T-helper 1 cell (primary cell): ENCODE results near the gene FGF10.

Experiments used
- DNase-seq, 5 donors: peaks; one replicate each; pipeline ENCODE4 v3.0.0-alpha.2; 2012 to 2020

Gene FGF10

DNA sequence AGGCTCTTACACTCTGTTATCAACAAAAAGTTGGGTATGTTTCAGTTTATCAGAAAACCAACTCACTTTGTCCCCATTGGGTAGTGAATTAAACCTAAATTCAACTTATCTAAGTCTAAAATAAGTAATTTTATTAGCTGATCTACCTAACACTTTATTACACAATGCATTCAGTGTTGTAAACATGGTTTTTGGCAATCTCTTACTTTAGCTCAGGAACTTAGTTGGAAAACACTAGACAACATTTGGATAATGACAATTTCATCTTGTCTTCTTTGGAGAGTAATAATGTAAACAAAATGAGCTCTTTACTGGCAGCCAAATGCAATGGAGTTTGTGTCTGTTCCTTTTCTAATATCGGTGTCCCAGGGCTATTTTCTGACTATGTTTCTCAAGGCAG is 33.0 kb downstream of the FGF10 start:
- DNase-seq = no peak

DNA sequence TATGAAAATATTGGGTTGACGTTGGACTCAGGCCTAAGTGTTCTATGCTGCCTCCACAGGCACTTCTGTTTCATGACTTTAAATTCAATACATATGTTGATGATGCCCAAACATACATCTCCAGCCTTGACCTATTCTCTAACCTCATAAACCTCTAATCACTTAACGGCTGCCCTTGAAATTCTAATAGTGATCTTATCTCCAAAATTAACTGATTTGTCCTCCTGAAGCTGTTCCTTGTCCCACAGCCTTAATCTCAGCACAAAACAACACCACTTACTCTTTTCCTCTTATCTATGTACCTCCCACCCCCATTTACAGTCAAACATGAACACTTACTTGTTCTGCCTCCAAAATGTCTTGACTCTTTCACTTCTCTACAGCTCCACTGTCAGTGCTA is 43.3 kb downstream of the FGF10 start:
- no peak for DNase-seq

DNA sequence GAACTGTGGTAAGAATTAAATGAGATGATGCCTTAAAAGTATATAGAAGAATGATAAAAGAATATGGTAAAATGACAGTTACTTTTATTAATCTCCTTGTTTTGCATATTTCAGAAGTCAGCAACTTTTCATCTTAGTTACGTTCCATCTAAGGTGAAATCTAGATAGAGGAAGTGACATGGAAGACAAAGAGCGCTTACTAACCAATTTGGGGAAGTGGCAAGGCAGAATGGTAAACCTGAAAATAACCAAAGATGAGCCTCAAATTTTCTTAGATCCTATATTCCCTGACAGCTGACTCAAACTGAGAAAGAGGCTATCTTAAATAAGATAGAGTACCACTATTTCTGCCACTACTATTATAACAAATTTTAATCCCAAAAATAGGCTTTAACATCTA is 52.5 kb downstream of the FGF10 start:
- DNase-seq = no peak

DNA sequence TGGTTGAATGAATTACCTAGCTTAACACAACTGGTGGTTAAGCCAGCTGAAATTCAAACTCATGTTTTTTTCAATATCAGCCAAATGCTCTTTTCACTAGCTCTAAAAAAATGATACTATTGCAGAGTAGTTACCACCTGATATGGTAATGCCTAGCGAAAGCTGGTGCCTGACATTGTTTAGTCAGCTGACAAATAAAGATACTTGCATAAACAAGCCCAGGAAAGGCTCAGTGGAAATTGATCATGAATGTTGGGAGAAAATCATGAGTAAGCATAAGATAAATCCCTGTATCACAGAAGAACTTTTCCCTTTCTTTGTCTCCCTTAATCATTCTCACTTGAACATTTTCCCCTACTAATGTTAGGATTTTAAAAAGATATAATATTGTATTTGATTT is 54.6 kb downstream of the FGF10 start:
- DNase-seq = no peak

DNA sequence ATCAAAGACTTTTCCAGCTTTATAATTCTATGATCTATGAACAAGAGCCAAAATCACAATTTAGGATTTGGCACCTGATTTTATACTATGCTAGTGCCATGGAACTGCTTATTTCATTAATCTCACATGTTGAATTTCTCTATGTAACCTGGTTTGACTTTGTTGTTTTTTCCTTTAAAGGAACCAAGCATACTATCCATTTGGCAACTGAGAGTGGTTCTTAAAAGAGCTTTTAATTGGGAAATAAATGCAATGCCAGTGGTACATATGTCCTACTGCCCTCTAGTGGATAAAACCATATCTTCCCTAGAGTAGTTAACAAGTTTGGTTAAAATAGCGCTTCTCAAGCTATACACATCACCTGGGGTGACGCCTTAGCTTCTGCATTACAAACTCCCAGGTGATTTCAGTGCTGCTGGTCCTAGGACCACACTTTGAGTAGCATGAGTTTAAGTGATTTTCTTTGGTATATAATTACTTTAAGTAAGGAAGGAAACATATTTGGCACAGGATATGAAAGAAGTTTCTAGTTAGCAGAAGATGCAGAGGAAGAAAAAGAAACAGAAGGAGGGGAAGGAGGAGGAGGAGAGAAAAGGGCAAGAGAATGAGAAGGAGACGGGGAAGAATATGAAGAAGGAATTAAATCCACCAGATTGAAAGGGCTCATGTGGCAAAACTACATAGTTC is 56.8 kb downstream of the FGF10 start:
- peak in 1 of 5 donors; percentile 4 for DNase-seq

DNA sequence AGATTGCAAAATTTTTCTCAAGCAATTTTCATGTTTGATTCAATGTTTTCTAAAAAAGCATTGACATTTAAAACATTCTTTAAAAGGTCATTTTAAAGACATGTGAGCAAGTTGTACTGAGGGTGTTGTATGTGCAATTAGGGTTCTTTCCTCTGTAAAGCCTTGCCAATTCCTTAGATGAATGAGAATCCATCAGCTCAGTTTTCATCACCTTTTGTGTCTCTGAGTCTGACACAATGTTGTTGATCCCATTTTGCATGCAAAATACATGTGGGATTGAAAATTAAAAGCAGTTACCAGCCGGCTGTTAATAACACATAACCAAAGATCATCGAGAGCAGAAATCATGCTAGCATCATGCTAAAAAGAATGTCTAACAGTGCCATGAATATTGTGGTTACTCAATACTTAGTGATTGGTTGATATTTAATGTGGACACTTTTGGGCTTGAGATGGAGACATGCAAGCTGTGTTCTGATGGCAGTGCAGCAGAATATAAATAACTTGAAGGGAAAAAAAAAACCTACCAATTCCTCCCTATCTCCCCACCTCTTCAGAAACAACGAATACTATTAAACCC is 57.7 kb downstream of the FGF10 start:
- no peak for DNase-seq

DNA sequence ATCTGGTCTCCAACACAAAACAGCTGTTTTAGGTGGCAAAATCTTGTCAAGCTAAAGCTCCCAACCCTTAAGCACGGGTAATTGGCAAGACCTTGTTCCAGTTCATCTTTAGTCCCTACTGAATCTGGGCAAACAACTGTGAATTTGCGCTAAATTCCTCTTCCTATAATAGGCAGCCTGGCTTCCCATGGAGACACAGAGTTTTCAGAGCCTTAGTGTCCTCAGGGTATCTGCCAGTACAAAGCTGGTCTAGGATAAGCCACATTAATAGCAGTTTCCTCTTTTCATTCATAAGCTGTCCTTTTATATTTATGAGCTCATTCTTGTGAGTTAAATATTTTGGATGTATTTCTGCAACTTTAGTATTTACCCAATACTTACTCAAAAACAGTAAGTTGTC is 59.5 kb downstream of the FGF10 start:
- DNase-seq = no peak

DNA sequence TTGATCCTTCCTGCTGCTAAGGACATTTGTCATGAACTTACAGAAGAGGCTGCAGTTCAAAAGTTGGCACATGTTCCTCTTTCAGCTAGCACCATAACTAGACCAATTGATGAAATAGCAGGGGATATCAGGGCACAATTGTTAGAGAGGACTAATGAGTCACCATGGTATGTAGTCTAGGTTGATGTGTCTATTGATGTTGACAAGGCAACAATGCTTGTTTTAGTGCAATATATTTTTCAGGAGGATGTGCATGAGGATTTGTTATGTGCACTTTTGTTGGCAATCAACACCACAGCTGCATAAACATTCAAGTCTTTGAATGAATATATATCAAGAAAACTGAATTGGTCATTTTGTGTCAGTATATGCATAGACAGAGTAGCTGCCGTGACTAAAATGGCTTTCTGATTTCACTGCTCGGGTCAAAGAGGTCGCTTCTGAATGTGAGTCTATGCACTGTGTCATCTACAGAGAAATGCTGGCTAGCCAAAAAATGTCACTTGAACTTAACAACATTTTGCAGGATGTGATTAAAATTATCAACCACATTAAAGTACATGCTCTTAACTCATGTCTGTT is 68.0 kb downstream of the FGF10 start:
- no peak for DNase-seq

DNA sequence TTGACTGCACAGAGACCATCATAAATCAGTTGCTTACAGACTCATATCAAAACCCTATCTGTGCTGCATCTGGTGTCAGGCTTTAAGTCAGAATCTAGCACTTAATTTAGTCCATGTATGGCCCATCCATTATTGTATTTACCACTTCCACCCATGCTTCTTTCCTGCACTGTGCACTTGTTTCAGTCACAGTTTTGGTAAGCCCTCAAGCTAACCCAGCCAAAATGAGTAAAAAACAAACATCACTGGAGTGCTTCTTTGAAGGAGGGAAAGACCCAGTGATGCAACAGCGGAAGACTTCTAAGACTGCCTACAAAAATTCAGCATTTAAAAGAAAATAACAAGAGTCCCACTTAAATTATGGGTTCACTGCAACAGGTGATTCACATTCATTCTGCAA is 69.0 kb downstream of the FGF10 start:
- DNase-seq = no peak

DNA sequence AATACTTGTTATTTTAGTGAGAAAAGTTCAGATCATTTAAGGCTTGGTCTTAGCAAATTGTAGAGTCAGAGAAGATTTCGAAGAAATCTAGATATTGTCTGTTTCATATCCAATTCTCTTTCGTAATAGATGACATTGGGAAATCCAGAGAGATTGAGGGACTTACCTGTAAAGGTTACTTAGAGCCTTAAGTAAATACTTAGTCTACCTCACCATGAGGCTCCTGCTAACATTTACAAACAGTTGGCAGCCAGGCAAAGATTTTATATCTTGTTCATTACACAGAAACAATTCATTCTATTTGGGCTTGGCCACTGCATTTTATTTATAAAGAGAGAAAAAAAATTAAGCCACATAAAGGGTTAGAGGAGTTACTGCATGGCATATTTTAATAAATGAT is 70.3 kb downstream of the FGF10 start:
- no peak for DNase-seq

DNA sequence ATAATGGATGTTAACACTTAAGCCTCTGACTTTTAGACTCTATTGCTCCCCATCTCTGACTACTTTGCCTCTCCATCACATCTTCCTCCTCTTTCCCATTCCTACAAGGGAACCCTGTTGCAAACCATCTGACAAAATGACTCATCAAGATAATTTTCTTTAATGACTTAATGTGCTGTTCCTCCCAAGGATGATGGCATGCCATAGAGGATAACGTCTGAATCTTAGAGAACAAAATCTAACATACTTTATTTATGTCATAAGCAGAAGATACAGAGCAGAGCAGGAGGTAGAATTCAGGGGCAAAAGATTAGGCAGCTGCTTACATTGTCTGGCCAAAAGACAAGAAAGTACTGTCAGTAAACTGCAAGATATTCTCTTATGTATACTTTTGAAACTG is 76.8 kb downstream of the FGF10 start:
- no peak for DNase-seq

DNA sequence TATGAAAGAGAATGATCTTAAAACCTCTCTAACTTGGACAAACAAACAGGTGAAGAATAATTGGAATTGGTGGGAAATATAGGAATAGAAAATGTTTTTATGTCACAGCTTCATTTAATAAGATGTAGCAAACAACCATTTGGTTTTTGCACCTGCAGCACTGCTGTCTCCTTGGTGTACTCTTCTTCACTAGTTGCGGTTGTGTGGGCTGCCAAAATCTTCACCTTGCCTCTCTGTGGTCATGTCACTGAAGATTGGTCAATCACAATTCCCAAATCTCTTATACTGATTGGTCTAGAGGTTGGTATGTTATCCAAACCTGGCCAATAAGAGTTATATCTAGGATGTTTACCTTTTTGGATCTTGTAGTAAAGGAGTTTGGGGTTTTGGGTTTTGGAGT is 88.7 kb downstream of the FGF10 start:
- no peak for DNase-seq

DNA sequence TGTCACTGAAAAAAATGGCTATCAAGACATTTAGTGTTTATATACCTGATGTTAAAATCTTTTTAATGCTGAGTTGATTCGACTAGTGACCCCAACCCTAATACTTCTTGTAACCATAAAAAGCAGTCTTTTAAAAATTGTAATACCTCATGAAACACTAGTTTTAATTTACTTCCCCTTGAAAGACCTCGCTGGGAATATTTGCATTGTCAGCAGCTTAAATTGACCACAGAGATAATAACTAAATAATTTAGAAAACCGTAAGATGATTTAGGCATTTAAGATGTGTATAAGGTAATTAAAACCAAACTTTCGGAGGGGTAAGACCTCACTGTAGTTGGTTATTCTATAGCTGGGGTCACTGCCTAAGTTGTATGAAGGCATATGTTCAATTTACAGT is 89.8 kb downstream of the FGF10 start:
- no peak for DNase-seq

DNA sequence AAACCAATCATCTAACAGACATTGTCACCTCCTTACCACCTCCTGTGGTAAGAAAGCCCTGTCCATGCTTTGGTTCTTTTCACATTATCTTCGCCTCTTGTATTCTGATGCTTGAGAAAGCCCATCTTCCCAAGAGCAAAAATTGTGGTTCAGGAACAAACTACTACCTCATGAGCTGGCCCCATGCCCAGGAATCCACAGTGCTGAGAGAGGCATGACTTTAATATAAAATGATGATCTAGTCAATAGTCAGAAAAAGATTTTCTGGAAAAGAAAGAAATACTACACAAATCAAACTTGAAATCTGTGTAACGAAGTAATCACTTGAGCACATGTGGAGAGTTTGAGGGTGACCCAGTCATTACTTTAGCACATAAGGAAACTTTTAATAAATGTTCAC is 94.7 kb downstream of the FGF10 start:
- no peak for DNase-seq

DNA sequence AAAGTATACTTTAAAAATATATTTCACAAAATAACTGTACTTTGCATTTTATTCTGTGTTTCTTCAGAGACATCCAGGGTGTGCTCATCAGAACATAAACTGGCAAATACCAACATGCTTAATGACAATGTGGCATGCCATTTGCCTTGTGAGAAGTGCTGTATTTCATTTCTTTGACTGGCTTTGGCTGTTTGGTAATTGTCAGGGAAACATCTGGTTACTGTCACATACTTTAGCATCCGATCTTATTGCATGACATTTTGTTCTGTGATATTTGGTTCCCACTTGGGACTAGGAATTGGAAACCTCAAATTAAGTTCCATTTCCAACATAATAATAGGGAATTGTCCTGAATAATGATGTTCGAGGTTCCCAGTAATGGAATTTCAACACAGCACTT is 96.5 kb downstream of the FGF10 start:
- DNase-seq = no peak

DNA sequence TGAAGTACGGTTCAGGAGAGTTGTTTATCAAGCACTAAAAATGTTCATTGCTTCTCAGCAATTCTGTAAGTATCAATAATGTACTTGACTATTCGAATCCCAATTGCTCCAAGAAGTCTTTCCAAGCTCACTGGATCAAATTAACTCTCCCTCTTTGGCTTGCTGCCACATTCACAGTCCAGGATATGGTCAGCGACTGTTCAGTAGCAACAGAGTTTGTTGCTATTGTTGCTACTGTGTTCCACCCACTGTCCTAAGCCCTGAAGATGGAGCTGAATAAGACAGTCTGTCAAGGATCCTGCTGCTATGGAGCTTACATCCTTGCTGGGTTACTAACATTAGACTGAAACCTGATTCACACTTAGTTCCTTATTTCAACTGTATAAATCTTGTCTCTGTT is 110.8 kb downstream of the FGF10 start:
- no peak for DNase-seq

DNA sequence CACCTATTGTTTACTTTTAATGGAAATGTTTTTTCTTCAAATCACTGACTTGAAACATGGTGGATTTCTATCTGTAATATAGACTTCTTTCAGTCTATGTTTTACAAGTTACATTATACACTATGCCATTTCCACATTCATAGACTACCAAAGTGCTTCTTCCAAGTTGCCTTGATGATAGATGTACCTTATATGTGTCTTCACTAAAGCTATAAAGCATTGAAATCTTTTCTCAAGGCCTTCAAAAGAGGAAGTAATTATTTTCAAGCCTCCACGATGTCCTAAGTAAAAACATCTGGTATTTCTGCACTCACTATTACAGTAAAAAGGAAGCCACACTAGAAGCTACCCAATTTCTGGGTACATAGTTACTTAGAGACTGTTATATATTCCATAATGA is 113.3 kb downstream of the FGF10 start:
- no peak for DNase-seq

DNA sequence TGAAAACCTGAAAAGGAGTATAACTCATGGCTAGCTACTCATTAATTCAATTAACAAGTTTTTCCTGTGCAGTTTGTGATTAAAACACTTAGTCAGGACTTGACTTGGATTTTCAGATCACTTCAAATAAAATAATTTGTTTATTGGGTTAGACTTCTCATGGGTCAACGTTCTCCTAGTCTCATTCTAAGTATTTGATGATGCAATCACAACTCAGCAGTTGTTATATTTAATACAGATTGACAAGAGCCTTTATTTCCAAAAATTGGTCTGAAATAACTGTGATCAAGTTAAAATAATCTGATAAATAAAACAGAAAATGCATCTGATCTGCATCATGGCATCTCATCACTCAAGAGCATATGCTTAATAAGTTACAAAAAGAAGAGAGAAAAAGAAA is 113.9 kb downstream of the FGF10 start:
- no peak for DNase-seq

DNA sequence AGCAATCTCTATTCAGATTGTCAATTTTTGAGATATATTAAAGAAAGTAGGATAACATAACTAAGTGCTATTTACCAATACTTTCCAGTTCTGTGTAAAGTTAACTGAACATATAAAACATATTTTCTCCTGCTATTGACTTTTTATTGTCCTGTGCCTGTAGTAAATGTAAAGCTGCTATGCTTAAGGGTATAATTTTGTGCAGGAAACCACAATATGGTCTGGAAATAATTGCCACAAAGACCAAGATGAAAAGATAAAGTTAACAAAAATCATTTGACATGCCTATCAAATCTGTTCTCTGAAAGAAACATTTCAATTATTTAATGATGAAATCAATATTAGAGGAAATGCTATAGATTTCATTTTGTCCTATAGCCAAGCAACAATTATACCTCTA is 121.3 kb downstream of the FGF10 start:
- DNase-seq = no peak

DNA sequence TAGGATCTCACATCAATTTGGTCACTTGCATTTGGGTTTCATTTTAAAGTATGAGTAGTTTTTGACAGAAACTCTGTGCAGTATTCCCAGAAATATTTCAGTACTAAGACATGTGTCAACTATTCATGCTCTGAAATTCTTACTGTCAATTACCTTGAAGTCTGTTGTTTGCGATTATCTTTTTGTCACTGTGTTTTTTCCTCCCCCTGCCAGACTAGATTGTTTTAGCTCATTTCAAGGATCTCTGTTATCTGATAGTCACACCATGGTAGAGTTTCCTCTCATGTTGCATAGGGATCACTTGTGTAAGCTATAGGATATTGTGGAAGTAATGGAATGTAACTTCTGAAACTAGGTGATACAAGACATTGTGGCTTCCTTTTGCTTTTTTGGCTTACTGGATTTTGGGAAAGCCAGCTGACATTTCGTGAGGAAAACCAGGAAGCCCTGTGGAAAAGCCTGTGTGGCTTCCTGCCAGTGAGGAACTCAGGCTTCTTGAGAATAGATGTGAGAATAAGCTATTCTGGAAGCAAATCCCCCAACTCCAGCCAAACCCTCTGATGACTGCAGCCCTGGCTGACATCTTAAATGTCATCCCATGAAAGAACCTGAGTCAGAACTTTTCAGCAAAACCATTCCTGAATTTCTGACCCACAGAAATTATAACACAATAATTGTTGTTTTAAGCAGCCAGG is 122.2 kb downstream of the FGF10 start:
- no peak for DNase-seq

DNA sequence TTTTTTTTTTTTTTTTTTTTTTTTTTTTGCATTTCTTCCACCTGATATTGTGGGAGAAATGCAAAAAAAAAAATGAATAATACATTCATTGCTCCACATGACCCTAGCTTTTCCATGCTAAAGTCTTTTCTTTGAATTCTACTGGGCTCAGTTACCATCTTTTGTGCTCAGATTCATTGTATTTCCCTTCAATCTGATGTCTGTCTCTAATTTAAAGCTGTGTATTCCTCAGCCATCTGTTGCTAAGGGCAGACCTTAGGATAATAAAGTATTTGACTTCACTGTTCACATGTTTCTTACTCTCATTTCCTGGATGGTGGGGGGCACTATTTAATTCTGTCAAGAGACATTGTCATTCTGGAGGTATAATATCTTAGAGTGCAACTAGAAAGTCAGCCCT is 123.5 kb downstream of the FGF10 start:
- DNase-seq = no peak

DNA sequence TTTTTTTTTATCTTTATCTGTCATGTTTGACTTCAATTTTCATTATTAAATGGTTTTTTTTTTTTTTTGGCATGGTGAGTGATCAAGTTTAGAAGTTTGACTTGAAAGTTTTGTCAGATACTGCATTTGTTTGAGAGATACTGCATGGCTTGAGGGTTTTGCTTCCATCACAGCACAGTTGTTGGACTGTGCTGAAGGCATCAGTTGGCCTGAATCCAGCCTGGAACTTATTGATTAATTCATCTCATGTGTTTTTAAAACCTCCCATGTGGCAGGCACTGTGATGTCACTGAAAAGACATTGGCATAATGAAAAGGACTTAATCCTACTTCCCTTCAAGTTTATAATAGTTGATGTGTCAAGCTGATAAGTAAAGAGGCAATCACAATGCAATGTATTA is 128.4 kb downstream of the FGF10 start:
- DNase-seq = no peak

DNA sequence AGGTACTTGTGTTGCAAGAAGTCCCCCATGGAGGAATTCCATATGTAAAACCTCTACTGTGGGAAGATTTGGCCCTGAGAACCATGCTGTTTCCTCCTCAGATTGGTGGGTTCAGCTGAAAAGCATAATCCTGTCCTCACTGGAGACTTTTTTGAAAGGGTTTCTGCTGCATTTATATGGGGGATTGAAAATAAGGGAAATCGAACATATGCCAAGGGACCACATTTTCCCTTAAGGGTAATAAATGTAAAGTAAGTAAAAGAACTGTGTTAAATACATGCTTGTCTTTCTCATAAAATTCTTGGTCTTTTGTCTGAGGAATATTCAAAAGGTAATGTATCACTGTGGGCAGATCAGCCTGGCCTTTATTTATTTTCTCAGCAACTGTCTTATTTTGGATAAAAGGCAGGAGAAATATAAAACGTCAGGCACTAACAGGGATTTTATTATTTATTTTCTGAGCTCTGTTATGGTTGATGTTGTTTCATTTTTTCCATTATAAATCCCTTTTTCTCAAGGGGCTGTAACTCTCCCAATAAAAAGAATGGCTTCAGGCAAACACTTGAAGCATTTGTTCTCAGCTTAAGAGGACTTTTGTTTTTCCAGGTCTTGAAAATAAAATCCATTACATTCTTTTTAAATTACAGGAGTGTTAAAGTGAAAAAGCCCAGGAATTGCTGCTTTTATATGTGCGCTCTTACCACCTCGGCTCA is 131.4 kb downstream of the FGF10 start:
- no peak for DNase-seq

DNA sequence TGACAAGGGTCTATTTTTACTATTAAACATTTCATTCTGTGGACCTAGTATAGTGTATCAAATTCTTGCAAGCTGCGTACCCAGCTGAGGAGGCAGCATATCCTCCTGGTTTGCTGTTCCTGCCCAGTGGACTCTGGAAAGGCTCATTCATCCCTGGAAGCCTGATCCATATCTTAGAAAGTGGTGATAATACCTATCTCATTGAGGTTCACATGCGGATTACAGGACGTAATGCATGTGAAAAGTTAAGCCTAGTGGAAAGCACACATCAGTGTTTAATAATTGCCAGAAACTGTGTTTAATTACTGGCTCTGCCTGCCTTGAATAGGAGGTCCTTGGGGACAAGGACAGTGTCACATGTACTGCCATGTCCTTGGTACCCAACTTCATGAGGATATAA is 132.0 kb downstream of the FGF10 start:
- no peak for DNase-seq
